Spleen (tissue), 11 donors: ENCODE results near the gene UNC79. TPM values are rescaled to one million over a fixed set of nuclear protein-coding genes. Genes with fewer than 3 reads are reported as not detected.
"Not testable (repeated sequence)": the region's sequence is repeated elsewhere in the genome, so short reads cannot be mapped to it uniquely, and the experiment has no call there.

Experiments
- DNase-seq: peaks from one replicate; pipeline ENCODE4 v3.0.0-alpha.2; 2020
- H3K27ac ChIP-seq, 8 donors: fragments of 200-600 bp; sonication (generic) in 7 of 8; 1 replicate in 4 of 8; 2 replicates in 4 of 8; pipeline versions ENCODE4 v1.5.0 to v1.8.0; 2016 to 2021; ENCODE audit warnings: inconsistent platforms in 4 of 8, mild to moderate bottlenecking in 4 of 8, moderate library complexity in 1 of 8
- H3K27me3 ChIP-seq, 7 donors: fragments of 200-600 bp; sonication (generic) in 6 of 7; replicated peaks in 1 of 7; 1 replicate in 4 of 7; 2 replicates in 3 of 7; pipeline versions ENCODE4 v1.5.0 to v1.8.0; 2016 to 2021; ENCODE audit warnings: inconsistent platforms in 3 of 7, mild to moderate bottlenecking in 1 of 7
- H3K36me3 ChIP-seq, 6 donors: fragments of 200-600 bp; sonication (generic) in 5 of 6; 1 replicate in 4 of 6; 2 replicates in 2 of 6; pipeline versions ENCODE4 v1.5.0 to v1.8.0; 2016 to 2021; ENCODE audit warnings: inconsistent platforms in 2 of 6
- H3K4me1 ChIP-seq, 6 donors: fragments of 200-600 bp; sonication (generic) in 5 of 6; 1 replicate in 3 of 6; 2 replicates in 3 of 6; pipeline versions ENCODE4 v1.5.0 to v1.8.0; 2016 to 2021; ENCODE audit warnings: inconsistent platforms in 3 of 6
- H3K4me3 ChIP-seq, 8 donors: fragments of 200-600 bp; sonication (generic) in 7 of 8; 1 replicate in 4 of 8; 2 replicates in 4 of 8; pipeline versions ENCODE4 v1.5.0 to v1.8.0; 2016 to 2021; ENCODE audit warnings: inconsistent platforms in 4 of 8, mild to moderate bottlenecking in 4 of 8, moderate library complexity in 2 of 8
- H3K9me3 ChIP-seq, 8 donors: fragments of 200-600 bp; sonication (generic) in 7 of 8; 1 replicate in 4 of 8; 2 replicates in 4 of 8; pipeline versions ENCODE4 v1.5.0 to v1.8.0; 2016 to 2021; ENCODE audit warnings: inconsistent platforms in 4 of 8
- CTCF ChIP-seq, 11 experiments: fragments of 200-600 bp in 7 of 11; fragments of 450-650 bp in 4 of 11; sonication (generic) in 4 of 11; IDR thresholded peaks in 8 of 11; conservative IDR thresholded peaks in 3 of 11; 1 replicate in 7 of 11; 2 replicates in 4 of 11; pipeline versions ENCODE4 v1.4.0 to v1.8.0; 2016 to 2021; ENCODE audit warnings: antibody characterized with exemption in 11 of 11, inconsistent platforms in 4 of 11, mild to moderate bottlenecking in 1 of 11
- POLR2A ChIP-seq, 3 donors: fragments of 450-650 bp; IDR thresholded peaks; one replicate each; pipeline ENCODE4 v1.5.1; 2017; ENCODE audit warnings: antibody characterized with exemption in 3 of 3, mild to moderate bottlenecking in 1 of 3
- POLR2AphosphoS5 ChIP-seq, 3 donors: sonication (generic); formaldehyde crosslinking; IDR thresholded peaks; one replicate each; pipeline ENCODE4 v1.5.1; 2017; ENCODE audit warnings: antibody characterized with exemption in 3 of 3
- WGBS, 5 donors: extraction: QIAGEN DNeasy Blood & Tissue Kit in 3 of 5; methylation state at CpG; one replicate each; pipeline versions ENCODE4 v1.1.5 to v1.1.7; 2013 to 2018; 5-methylcytosine and 5-hydroxymethylcytosine counted together
- intact Hi-C: fragments of 100-400 bp; cut with DNase I; formaldehyde crosslinking; loops from one replicate; pipeline ENCODE4 v1.15.0; 2023; ENCODE audit warnings: low total_unique reads
- polyA plus RNA-seq, 3 donors: library from polyadenylated mRNA; stranded (reverse); fragments of 200-250 nt; gene quantifications; one replicate each; pipeline ENCODE4 v1.2.1, GENCODE V29; 2013
- total RNA-seq, 7 donors: library from RNA; depleted of rRNA in 3 of 7; stranded (reverse); fragments of >200 nt in 3 of 7; fragmentation: NEBNext Ultra II Directional in 4 of 7; extraction: Animal tissue kit (Norgen Biotek cat#: 25700) in 4 of 7; gene quantifications; one replicate each; pipeline versions ENCODE4 v1.1.0 to v1.2.1, GENCODE V29; 2016 to 2021
- donor health status: healthy with polysubstance abuse.
- donor health status: DM: no; HTN: no; CAD: no; lungs with moderate emphysema.
- donor health status: DM: no; HTN: no; CAD: no.
- donor health status: Bipolar disorder and iron deficiency.
- donor health status: healthy.
- donor health status: DM: no; HTN: no; CAD: no.
- donor health status: DM: yes; HTN: yes; CAD: no.

The UNC79 gene
- total and polyA plus RNA-seq, 10 donors: 0.03 to 0.24 (median 0.08) TPM; not detected in 2

DNA sequence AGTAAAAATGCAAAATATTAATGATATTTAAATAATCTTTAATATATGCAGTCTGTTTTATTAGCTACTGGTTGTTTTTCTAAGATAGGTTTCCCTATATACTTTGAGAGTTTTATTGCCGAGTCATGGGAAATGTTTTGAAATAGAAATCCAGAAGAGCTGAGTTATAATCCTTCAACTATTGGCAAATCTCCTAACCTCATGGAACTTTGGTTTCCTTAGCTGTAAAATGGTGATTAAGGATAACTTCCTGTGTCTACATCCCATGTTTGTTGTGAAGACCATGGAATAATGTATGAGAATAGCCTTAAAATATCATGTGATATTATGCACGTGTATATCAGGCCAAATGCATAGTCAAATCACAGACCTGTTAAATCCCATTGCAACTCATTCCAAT lies 51.0 kb downstream of the UNC79 start:
- no peaks in the 10 kb centered on the region for H3K9me3 ChIP-seq
- intact Hi-C loops: no loop called here
- no peak for DNase-seq
- H3K27ac ChIP-seq: no peak overlapping the region
- no peaks in the 10 kb centered on the region for H3K4me1 ChIP-seq
- H3K36me3 ChIP-seq: no peaks in the 10 kb centered on the region
- no peak overlapping the region for H3K4me3 ChIP-seq
- 30 to 72% (median 33%) methylated on average over 2 of the region's 2 CpGs for WGBS, 5 donors
- no peaks in the 10 kb centered on the region for H3K27me3 ChIP-seq
- TF ChIP-seq POLR2A (IDR thresholded peaks at IDR 0.05): no peak
- no peak for TF ChIP-seq CTCF (IDR thresholded peaks at IDR 0.05 in 8 of 11, conservative IDR thresholded peaks at IDR 0.05 in 3 of 11)
- no peak for TF ChIP-seq POLR2AphosphoS5 (IDR thresholded peaks at IDR 0.05)

GRCh38 chr14:93490001-93490400 lies 59.3 kb downstream of the UNC79 start:
- TF ChIP-seq CTCF (IDR thresholded peaks at IDR 0.05 in 8 of 11, conservative IDR thresholded peaks at IDR 0.05 in 3 of 11): no peak
- no peak for TF ChIP-seq POLR2A (IDR thresholded peaks at IDR 0.05)
- TF ChIP-seq POLR2AphosphoS5 (IDR thresholded peaks at IDR 0.05): no peak
- Histone ChIP-seq H3K36me3 (no peaks in the 10 kb centered on the region), H3K4me3 (no peak overlapping the region), H3K4me1 (no peaks in the 10 kb centered on the region), H3K27me3 (no peaks in the 10 kb centered on the region), H3K9me3 (peaks cover 0 to 12% (median 0%) of the 10 kb centered on the region in 8 donors), H3K27ac (no peak overlapping the region)
- intact Hi-C loops: no loop called here
- 46 to 72% (median 63%) methylated on average over 1 of the region's 1 CpG for WGBS, 5 donors
- DNase-seq: no peak

DNA sequence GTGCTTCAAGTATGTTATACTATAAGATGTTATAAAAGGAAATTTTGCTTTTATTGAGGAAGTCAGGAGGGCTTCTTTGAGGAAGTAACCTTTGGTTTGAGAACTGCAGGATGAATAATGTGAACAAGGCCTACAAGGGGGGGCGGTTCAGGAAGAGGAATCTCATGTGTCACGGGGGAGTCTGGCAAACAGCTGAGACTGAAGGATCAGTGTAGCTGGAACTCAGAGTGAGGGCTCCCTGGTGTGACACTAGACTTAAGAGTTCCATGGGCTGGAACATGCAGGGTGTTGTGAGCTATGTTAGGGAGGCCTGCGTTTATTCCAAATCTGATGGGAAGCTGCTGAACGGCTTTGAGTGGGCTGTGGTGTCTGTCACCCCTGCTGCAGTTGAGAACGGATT lies 62.3 kb downstream of the UNC79 start:
- H3K9me3 ChIP-seq: peaks cover 0 to 16% (median 0%) of the 10 kb centered on the region in 8 donors
- H3K27me3 ChIP-seq: no peaks in the 10 kb centered on the region
- no peaks in the 10 kb centered on the region for H3K4me1 ChIP-seq
- intact Hi-C loops: no loop called here
- H3K27ac ChIP-seq: no peak overlapping the region
- TF ChIP-seq POLR2AphosphoS5 (IDR thresholded peaks at IDR 0.05) (no peak), CTCF (IDR thresholded peaks at IDR 0.05 in 8 of 11, conservative IDR thresholded peaks at IDR 0.05 in 3 of 11) (no peak), POLR2A (IDR thresholded peaks at IDR 0.05) (no peak)
- no peak overlapping the region for H3K4me3 ChIP-seq
- DNase-seq: no peak
- WGBS, 5 donors: 57 to 62% (median 61%) methylated on average over 5 of the region's 5 CpGs
- no peaks in the 10 kb centered on the region for H3K36me3 ChIP-seq

DNA sequence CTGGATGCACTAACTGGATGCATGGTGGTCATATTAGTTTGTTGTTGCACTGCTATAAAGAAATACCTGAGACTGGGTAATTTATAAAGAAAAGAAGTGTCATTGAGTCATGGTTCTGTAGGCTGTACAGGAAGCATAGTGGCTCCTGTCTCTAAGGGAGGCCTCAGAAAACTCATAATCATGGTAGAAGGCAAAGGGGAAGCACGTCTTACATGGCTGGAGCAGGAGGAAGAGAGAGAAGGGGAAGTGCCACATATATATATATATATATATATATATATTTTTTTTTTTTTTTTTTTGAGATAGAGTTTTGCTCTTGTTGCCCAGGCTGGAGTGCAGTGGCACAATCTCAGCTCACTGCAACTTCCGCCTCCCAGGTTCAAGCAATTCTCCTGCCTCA lies 62.9 kb downstream of the UNC79 start:
- intact Hi-C loops: not testable (repeated sequence)

More for the DNA sequence above, 62.9 kb downstream of the UNC79 start:
- H3K27ac ChIP-seq, H3K4me1 ChIP-seq, H3K27me3 ChIP-seq, DNase-seq, H3K4me3 ChIP-seq, H3K36me3 ChIP-seq: not testable (repeated sequence)
- H3K9me3 ChIP-seq: peaks cover 0 to 16% (median 0%) of the 10 kb centered on the region in 8 donors
- WGBS, 5 donors: 13 to 61% (median 54%) methylated on average over 1 to 2 of the region's 2 CpGs
